ENCODE data around the gene CD72.
A peak's percentile ranks its signal among the peaks of the same experiment; 100 is the strongest.

CD72 gene

DNA sequence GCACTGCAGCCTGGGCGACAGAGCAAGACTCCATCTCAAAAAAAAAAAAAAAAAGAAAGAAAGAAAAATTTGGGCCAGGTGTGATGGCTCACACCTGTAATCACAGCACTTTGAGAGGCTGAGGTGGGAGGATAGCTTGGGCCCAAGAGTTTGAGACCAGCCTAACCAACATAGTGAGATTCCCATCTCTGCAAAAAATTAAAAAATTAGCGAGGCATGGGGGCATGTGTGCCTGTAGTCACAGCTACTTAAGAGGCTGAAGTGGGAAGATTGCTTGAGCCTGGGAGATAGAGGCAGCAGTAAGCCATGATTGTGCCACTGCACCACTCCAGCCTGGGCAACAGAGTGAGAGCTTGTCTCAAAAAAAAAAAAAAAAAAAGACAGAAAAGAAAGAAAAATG, 35.4 kb upstream of the CD72 start:
- Mint-ChIP-seq H3K4me3 (no peak overlapping the region), H3K27ac (no peak overlapping the region), H3K9me3 (no peaks in the 10 kb centered on the region), H3K4me1 (peaks cover 13% of the 10 kb centered on the region), H3K27me3 (ENCODE audit: low read depth) (peaks cover 8% of the 10 kb centered on the region), H3K36me3 (ENCODE audit: low read depth) (no peaks in the 10 kb centered on the region)
- TF ChIP-seq, protein P1, sequence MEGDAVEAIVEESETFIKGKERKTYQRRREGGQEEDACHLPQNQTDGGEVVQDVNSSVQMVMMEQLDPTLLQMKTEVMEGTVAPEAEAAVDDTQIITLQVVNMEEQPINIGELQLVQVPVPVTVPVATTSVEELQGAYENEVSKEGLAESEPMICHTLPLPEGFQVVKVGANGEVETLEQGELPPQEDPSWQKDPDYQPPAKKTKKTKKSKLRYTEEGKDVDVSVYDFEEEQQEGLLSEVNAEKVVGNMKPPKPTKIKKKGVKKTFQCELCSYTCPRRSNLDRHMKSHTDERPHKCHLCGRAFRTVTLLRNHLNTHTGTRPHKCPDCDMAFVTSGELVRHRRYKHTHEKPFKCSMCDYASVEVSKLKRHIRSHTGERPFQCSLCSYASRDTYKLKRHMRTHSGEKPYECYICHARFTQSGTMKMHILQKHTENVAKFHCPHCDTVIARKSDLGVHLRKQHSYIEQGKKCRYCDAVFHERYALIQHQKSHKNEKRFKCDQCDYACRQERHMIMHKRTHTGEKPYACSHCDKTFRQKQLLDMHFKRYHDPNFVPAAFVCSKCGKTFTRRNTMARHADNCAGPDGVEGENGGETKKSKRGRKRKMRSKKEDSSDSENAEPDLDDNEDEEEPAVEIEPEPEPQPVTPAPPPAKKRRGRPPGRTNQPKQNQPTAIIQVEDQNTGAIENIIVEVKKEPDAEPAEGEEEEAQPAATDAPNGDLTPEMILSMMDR (IDR thresholded peaks at IDR 0.05; ENCODE audit: unreplicated experiment in 3 of 3), result no peak

DNA sequence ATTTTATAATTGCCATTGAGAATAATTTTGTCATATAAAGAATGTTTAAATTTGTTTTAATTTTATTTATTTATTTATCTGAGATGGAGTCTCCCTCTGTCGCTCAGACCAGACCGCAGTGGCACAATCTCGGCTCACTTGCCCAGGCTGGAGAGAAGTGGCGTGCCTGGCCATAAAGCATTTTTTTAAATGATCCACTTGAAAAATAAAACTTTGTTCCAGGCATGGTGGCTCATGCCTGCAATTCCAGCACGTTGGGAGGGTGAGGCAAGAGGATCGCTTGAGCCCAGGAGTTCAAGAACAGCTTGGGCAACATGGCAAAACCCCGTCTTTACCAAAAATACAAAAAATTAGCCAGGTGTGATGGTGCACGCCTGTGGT, 34.6 kb upstream of the CD72 start:
- H3K27me3 Mint-ChIP-seq (ENCODE audit: low read depth), result peaks cover 5% of the 10 kb centered on the region
- TF ChIP-seq, protein P1 (IDR thresholded peaks at IDR 0.05; ENCODE audit: unreplicated experiment in 3 of 3), result no peak
- H3K27ac Mint-ChIP-seq, result no peak overlapping the region
- no peak overlapping the region for H3K4me3 Mint-ChIP-seq
- peaks cover 21% of the 10 kb centered on the region for H3K4me1 Mint-ChIP-seq
- H3K36me3 Mint-ChIP-seq (ENCODE audit: low read depth), result no peaks in the 10 kb centered on the region
- H3K9me3 Mint-ChIP-seq, result no peaks in the 10 kb centered on the region

DNA sequence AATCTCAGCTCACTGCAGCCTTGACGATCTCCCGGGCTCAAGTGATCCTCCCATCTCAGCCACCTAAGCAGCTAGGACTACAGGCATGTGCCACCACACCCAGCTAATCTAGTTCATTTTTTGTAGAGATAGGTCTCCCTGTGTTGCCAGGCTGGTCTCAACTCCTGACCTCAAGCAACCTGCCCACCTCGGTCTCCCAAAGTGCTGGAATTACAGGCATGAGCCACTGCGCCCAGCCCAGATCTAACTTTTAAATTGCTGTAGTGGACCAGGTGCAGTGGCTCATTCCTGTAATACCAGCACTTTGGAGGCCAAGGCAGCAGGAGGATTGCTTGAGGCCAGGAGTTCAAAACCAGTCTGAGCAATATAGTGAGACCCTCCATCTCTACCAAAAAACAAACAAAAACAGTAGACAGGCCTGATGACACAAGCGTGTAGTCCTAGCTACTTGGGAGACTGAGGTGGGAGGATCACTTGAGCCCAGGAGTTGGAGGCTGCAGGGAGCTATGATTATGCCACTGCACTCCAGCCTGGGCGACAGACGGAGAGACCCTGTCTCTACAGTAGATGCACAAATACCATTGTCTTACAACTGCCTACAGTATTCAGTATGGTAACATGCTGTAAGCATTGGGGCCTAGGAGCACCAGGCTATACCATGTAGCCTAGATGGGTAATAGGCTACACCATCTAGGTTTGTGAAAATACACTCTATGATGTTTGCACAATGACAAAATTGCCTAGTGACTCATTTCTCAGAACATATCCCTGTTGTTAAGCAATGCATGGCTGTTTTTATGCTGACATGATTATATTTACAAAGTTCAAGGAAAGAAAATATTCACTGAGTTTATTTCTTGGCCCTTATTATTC, 34.0 kb upstream of the CD72 start:
- Mint-ChIP-seq H3K27ac (no peak overlapping the region), H3K36me3 (ENCODE audit: low read depth) (no peaks in the 10 kb centered on the region), H3K4me1 (peaks cover 26% of the 10 kb centered on the region), H3K9me3 (no peaks in the 10 kb centered on the region), H3K27me3 (ENCODE audit: low read depth) (peaks cover 3% of the 10 kb centered on the region), H3K4me3 (no peak overlapping the region)
- TF ChIP-seq, protein P1 (IDR thresholded peaks at IDR 0.05; ENCODE audit: unreplicated experiment in 3 of 3), result no peak

DNA sequence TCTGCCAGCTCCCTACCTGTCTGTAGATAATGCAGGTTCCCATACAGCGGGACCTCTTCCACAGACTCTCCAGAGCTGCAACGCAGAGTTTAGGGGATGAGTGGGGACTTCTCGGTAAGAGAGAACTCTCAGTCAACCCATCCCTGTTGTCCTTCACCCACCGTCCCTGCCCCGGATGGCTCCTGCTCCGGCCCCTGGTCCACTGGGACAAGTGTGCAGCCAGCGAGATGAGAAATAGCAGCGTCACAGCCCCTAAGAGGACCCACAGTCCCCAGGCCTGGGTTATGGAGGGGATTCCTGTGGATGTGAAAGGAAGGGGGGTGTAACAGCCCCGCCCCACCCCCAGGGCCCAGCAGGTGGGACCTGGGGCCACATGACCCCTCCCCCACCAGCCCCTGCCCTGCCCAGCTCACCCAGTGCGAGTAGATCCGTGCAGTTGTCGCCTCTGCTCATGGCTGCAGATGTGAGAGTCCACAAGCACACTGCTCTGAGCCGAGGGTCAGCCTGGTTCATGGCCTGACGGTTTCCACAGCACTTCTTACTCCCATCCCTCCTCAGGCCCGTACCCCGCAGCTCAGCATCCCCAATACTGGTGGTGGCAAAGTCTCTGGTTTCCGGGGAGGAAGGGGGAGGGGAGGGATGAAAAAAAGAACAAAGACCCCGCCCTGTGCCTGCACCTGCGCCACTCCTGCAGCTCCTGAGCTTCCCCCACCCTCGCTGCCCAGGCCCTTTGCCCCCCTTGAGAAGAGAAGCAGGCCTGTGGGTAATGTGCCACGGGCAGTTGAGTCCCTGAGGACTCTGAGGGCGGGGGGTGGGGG, 32.3 kb upstream of the CD72 start, which contains the start of gene SIT1:
Gene SIT1, minus strand, starts transcription at position 591 of the 818 bp plus-strand sequence. Its CDS starts 78 bp downstream, at position 513.
- Mint-ChIP-seq H3K27me3 (ENCODE audit: low read depth) (peaks cover 3% of the 10 kb centered on the region), H3K4me3 (no peak within 1 kb of the TSS), H3K27ac (peak within 1 kb of the TSS in 2 of 3 experiments; percentile 26 to 49), H3K4me1 (peaks cover 23% of the 10 kb centered on the region), H3K36me3 (ENCODE audit: low read depth) (no peaks in the 10 kb centered on the region), H3K9me3 (no peaks in the 10 kb centered on the region)
- TF ChIP-seq, protein P1 (IDR thresholded peaks at IDR 0.05; ENCODE audit: unreplicated experiment in 3 of 3), result no peak

DNA sequence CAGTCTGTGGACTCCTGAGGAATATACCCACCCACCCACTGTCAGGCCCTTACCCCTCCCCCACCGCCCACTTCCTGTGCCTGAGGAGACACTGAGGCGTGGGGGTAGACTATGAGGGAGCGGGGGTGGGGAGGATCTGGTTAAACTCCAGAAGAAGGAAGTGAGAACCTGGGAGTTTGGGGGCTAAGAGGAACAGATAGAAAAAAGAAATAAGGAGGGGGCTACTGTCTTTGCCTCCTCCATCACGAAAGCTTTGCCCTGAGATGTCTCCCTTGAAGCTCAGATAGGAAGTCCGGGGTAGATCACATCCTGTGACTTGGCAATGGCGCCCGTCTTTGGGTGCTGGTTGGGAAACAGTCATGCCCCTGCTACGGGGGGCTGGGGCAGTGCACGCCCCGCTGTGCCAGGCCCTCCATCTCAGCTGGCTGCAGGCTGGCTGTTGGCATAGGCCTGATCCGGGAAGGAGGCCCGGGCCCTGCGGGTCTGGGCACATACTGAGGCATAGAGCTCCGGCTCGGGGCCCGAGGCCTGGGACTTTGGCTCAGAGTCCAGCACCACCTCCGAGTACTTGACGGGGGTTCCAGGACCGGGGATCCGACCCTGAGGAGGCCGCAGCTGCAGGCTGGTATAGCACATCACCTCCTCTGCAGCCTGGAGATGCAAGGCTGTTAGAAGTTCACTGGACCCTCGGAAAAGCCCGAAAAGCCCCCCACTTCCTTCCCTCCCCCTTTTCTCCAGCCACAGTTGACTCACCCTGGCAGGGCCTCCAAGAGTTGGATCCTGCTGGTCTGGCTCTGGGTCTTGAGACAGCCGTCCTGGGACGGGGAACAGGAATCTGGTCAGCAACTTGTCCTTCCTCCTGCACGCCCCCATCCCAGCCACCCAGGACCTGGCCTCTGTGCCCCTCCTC, 31.5 kb upstream of the CD72 start:
- peak overlapping the region in 2 of 3 experiments; percentile 49 to 59 for H3K27ac Mint-ChIP-seq
- no peaks in the 10 kb centered on the region for H3K36me3 Mint-ChIP-seq (ENCODE audit: low read depth)
- TF ChIP-seq, protein P1 (IDR thresholded peaks at IDR 0.05; ENCODE audit: unreplicated experiment in 3 of 3), result no peak
- H3K9me3 Mint-ChIP-seq, result no peaks in the 10 kb centered on the region
- peaks cover 3% of the 10 kb centered on the region for H3K27me3 Mint-ChIP-seq (ENCODE audit: low read depth)
- peaks cover 23% of the 10 kb centered on the region for H3K4me1 Mint-ChIP-seq
- H3K4me3 Mint-ChIP-seq, result no peak overlapping the region

Measured in nephron (organoid).